Uterus (tissue), 4 donors: ENCODE data around the gene VAV1. TPM values are rescaled to one million over a fixed set of nuclear protein-coding genes. Genes with fewer than 3 reads are reported as not detected.
A peak's percentile ranks its signal among the peaks of the same experiment; 100 is the strongest.

Experiments
- DNase-seq, 2 donors: peaks; one replicate each; pipeline ENCODE4 v3.0.0-alpha.2; 2019 to 2020
- H3K27ac ChIP-seq, 2 donors: fragments of 200-600 bp; sonication (generic); 1 replicate in 1 of 2; 2 replicates in 1 of 2; pipeline ENCODE4 v1.5.1; 2016 to 2018
- H3K27me3 ChIP-seq, 2 donors: fragments of 200-600 bp; sonication (generic); one replicate each; pipeline ENCODE4 v1.5.1; 2018 to 2019; ENCODE audit warnings: control low read depth in 1 of 2
- H3K36me3 ChIP-seq, 2 donors: fragments of 200-600 bp; sonication (generic); one replicate each; pipeline ENCODE4 v1.5.1; 2019; ENCODE audit warnings: control low read depth in 1 of 2
- H3K4me1 ChIP-seq, 2 donors: fragments of 200-600 bp; sonication (generic); one replicate each; pipeline ENCODE4 v1.5.1; 2018 to 2019; ENCODE audit warnings: control low read depth in 1 of 2
- H3K4me3 ChIP-seq, 2 donors: fragments of 200-600 bp; sonication (generic); 1 replicate in 1 of 2; 2 replicates in 1 of 2; pipeline ENCODE4 v1.5.1; 2018 to 2019; ENCODE audit warnings: mild to moderate bottlenecking in 1 of 2
- H3K9me3 ChIP-seq, 2 donors: fragments of 200-600 bp; sonication (generic); one replicate each; pipeline ENCODE4 v1.5.1; 2019; ENCODE audit warnings: control low read depth in 1 of 2
- CTCF ChIP-seq, 4 experiments: fragments of 200-600 bp in 2 of 4; fragments of 450-650 bp in 2 of 4; sonication (generic) in 2 of 4; IDR thresholded peaks; one replicate each; pipeline ENCODE4 v1.5.1; 2016 to 2019; ENCODE audit warnings: antibody characterized with exemption in 4 of 4, mild to moderate bottlenecking in 2 of 4, moderate library complexity in 1 of 4
- POLR2A ChIP-seq, 2 donors: fragments of 450-650 bp; IDR thresholded peaks; one replicate each; pipeline ENCODE4 v1.6.1; 2016; ENCODE audit warnings: antibody characterized with exemption in 2 of 2, mild to moderate bottlenecking in 1 of 2, moderate library complexity in 1 of 2
- intact Hi-C: fragments of 100-400 bp; cut with DNase I; formaldehyde crosslinking; loops from one replicate; pipeline ENCODE4 v1.15.1; 2023; ENCODE audit warnings: low total_unique reads
- total RNA-seq, 4 donors: library from RNA; depleted of rRNA in 3 of 4; stranded (reverse); fragments of >200 nt in 3 of 4; gene quantifications; one replicate each; pipeline versions ENCODE4 v1.1.0 to v1.2.4, GENCODE V29; 2014 to 2023
- donor health status: DM: yes; HTN: yes; CAD: no.

The VAV1 gene
- total RNA-seq, 4 donors from 2014 or later, result 0.29 to 7.9 (median 4.6) TPM

GRCh38 chr19:6737873-6738786, 34.4 kb upstream of the VAV1 start:
- TF ChIP-seq POLR2A (IDR thresholded peaks at IDR 0.05) (peak; percentile 12 to 55), CTCF (IDR thresholded peaks at IDR 0.05) (peak; percentile 41 to 66 (median 58))
- Histone ChIP-seq H3K4me3 (peak overlapping the region; percentile 8 to 35), H3K27ac (peak overlapping the region; percentile 87 to 99), H3K36me3 (no peaks in the 10 kb centered on the region), H3K27me3 (no peaks in the 10 kb centered on the region), H3K4me1 (peaks cover 0 to 22% of the 10 kb centered on the region in 2 donors), H3K9me3 (no peaks in the 10 kb centered on the region)
- intact Hi-C loops, result no loop called here
- peak; percentile 94 to 99 for DNase-seq

GRCh38 chr19:6738787-6739389, 33.6 kb upstream of the VAV1 start:
- intact Hi-C loops, result no loop called here

GRCh38 chr19:6739390-6739882, 33.1 kb upstream of the VAV1 start, which contains the start of gene TRIP10:
TRIP10 (plus strand) TSS chr19:6739680; CDS start chr19:6739762, 82 bp downstream.
- H3K27ac ChIP-seq, result peak within 1 kb of the TSS; percentile 87 to 99
- TF ChIP-seq CTCF (IDR thresholded peaks at IDR 0.05) (no peak), POLR2A (IDR thresholded peaks at IDR 0.05) (peak; percentile 40 to 73)
- no peaks in the 10 kb centered on the region for H3K36me3 ChIP-seq
- DNase-seq, result peak; percentile 89 to 90
- intact Hi-C loops, result no loop called here
- H3K4me3 ChIP-seq, result peak within 1 kb of the TSS; percentile 82 to 89
- H3K27me3 ChIP-seq, result no peaks in the 10 kb centered on the region
- no peaks in the 10 kb centered on the region for H3K9me3 ChIP-seq
- H3K4me1 ChIP-seq, result peaks cover 0 to 28% of the 10 kb centered on the region in 2 donors

More at GRCh38 chr19:6738787-6739389, 33.6 kb upstream of the VAV1 start:
- no peaks in the 10 kb centered on the region for H3K36me3 ChIP-seq
- DNase-seq, result peak; percentile 63 to 64
- H3K27me3 ChIP-seq, result no peaks in the 10 kb centered on the region
- H3K4me1 ChIP-seq, result peaks cover 0 to 22% of the 10 kb centered on the region in 2 donors
- TF ChIP-seq POLR2A (IDR thresholded peaks at IDR 0.05), result peak in 1 of 2 donors; percentile 21
- TF ChIP-seq CTCF (IDR thresholded peaks at IDR 0.05), result no peak
- peak overlapping the region; percentile 87 to 99 for H3K27ac ChIP-seq
- no peaks in the 10 kb centered on the region for H3K9me3 ChIP-seq
- H3K4me3 ChIP-seq, result peak overlapping the region; percentile 30 to 35

- no peaks in the 10 kb centered on the region for H3K36me3 ChIP-seq
- intact Hi-C loops, result no loop called here
- H3K27me3 ChIP-seq, result no peaks in the 10 kb centered on the region
- TF ChIP-seq POLR2A (IDR thresholded peaks at IDR 0.05) (no peak), CTCF (IDR thresholded peaks at IDR 0.05) (no peak)
- H3K4me1 ChIP-seq, result peaks cover 0 to 28% of the 10 kb centered on the region in 2 donors
- peak in 1 of 2 donors; percentile 42 for DNase-seq
- H3K9me3 ChIP-seq, result no peaks in the 10 kb centered on the region
- H3K27ac ChIP-seq, result peak overlapping the region; percentile 82 to 99
- H3K4me3 ChIP-seq, result peak overlapping the region; percentile 82 to 89
These were observed 32.5 kb upstream of the VAV1 start for GRCh38 chr19:6739883-6740588.
